Breast epithelium (tissue), 4 donors: ENCODE measurements around the gene RALGPS1. TPM values are rescaled to one million over a fixed set of nuclear protein-coding genes. Genes with fewer than 3 reads are reported as not detected.

Experiments used
- DNase-seq, 2 donors: peaks; one replicate each; pipeline ENCODE4 v3.0.0-alpha.2; 2019; ENCODE audit warnings: low spot score in 2 of 2
- H3K27ac ChIP-seq, 2 donors: fragments of 200-600 bp; sonication (generic) in 1 of 2; one replicate each; pipeline ENCODE4 v1.5.1; 2016 to 2019; ENCODE audit warnings: mild to moderate bottlenecking in 1 of 2
- H3K27me3 ChIP-seq, 2 donors: fragments of 200-600 bp; sonication (generic) in 1 of 2; one replicate each; pipeline versions ENCODE4 v1.5.1 to v1.6.0; 2017 to 2019; ENCODE audit warnings: control low read depth in 1 of 2, mild to moderate bottlenecking in 1 of 2
- H3K36me3 ChIP-seq: fragments of 200-600 bp; one replicate; pipeline ENCODE4 v1.5.1; 2019
- H3K4me1 ChIP-seq, 2 donors: fragments of 200-600 bp; sonication (generic); one replicate each; pipeline ENCODE4 v1.5.1; 2016 to 2019; ENCODE audit warnings: control low read depth in 1 of 2
- H3K4me3 ChIP-seq, 3 donors: fragments of 200-600 bp; sonication (generic); 1 replicate in 2 of 3; 2 replicates in 1 of 3; pipeline ENCODE4 v1.5.1; 2016 to 2019; ENCODE audit warnings: mild to moderate bottlenecking in 3 of 3, moderate library complexity in 2 of 3
- H3K9me3 ChIP-seq, 2 donors: fragments of 200-600 bp; sonication (generic) in 1 of 2; one replicate each; pipeline ENCODE4 v1.5.1; 2016 to 2019; ENCODE audit warnings: control low read depth in 1 of 2
- CTCF ChIP-seq, 3 donors: fragments of 450-650 bp; IDR thresholded peaks; one replicate each; pipeline ENCODE4 v1.5.1; 2016 to 2017; ENCODE audit warnings: antibody characterized with exemption in 3 of 3, mild to moderate bottlenecking in 3 of 3, moderate library complexity in 3 of 3
- POLR2A ChIP-seq: fragments of 450-650 bp; IDR thresholded peaks from one replicate; pipeline ENCODE4 v1.6.1; 2016; ENCODE audit warnings: antibody characterized with exemption, mild to moderate bottlenecking, moderate library complexity
- POLR2AphosphoS5 ChIP-seq, 3 donors: sonication (generic); formaldehyde crosslinking; IDR thresholded peaks; one replicate each; pipeline ENCODE4 v1.6.1; 2017; ENCODE audit warnings: antibody characterized with exemption in 3 of 3
- intact Hi-C: fragments of 100-400 bp; cut with DNase I; formaldehyde crosslinking; loops from one replicate; pipeline ENCODE4 v1.15.1; 2023; ENCODE audit warnings: low total_unique reads
- total RNA-seq, 3 donors: library from RNA; depleted of rRNA; stranded (reverse); fragments of >200 nt; gene quantifications; one replicate each; pipeline ENCODE4 v1.1.0, GENCODE V29; 2016

RALGPS1 gene
- total RNA-seq, 3 donors from 2014 or later: 5.8 to 30.7 (median 15.1) TPM

DNA sequence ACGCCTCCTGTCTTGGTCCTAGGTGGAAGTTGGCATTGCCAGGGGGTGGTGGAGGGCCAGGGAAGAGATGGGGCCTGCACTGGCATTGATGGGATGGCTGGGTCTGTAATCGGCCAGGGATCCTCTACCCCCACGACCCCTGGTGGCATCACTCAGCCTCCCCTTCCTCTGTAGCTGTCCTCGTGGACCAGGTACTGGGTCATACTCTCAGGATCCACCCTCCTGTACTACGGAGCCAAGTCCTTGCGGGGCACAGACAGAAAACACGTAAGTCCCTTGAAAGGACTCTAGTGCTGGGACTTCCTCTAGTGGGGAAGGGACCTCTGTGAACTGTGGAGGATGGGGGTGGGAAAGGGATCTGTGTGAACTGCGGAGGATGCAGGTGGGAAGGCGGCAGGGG is 297.9 kb downstream of the RALGPS1 start:
- Histone ChIP-seq H3K4me3 (no peak overlapping the region), H3K27me3 (no peaks in the 10 kb centered on the region), H3K36me3 (no peaks in the 10 kb centered on the region), H3K9me3 (no peaks in the 10 kb centered on the region), H3K27ac (no peak overlapping the region), H3K4me1 (no peaks in the 10 kb centered on the region)
- TF ChIP-seq CTCF (IDR thresholded peaks at IDR 0.05): no peak
- TF ChIP-seq POLR2A: no peak
- TF ChIP-seq POLR2AphosphoS5 (IDR thresholded peaks at IDR 0.05): no peak
- peak in 1 of 2 donors; percentile 46 for DNase-seq
- intact Hi-C loops: loop anchor here (10.0 kb wide), 1 partner anchor 772 kb away; the partner anchor contains the start of gene EEIG1

GRCh38 chr9:127213859-127214258 is 299.3 kb downstream of the RALGPS1 start:
- Histone ChIP-seq H3K4me1 (no peaks in the 10 kb centered on the region), H3K4me3 (no peak overlapping the region), H3K27ac (peak overlapping the region in 1 of 2 donors; percentile 3), H3K27me3 (no peaks in the 10 kb centered on the region), H3K9me3 (no peaks in the 10 kb centered on the region), H3K36me3 (no peaks in the 10 kb centered on the region)
- intact Hi-C loops: loop anchor here (10.0 kb wide), 1 partner anchor 771 kb away; the partner anchor contains the start of gene EEIG1
- TF ChIP-seq CTCF (IDR thresholded peaks at IDR 0.05) (no peak), POLR2A (no peak), POLR2AphosphoS5 (IDR thresholded peaks at IDR 0.05) (no peak)
- DNase-seq: peak in 1 of 2 donors; percentile 10

DNA sequence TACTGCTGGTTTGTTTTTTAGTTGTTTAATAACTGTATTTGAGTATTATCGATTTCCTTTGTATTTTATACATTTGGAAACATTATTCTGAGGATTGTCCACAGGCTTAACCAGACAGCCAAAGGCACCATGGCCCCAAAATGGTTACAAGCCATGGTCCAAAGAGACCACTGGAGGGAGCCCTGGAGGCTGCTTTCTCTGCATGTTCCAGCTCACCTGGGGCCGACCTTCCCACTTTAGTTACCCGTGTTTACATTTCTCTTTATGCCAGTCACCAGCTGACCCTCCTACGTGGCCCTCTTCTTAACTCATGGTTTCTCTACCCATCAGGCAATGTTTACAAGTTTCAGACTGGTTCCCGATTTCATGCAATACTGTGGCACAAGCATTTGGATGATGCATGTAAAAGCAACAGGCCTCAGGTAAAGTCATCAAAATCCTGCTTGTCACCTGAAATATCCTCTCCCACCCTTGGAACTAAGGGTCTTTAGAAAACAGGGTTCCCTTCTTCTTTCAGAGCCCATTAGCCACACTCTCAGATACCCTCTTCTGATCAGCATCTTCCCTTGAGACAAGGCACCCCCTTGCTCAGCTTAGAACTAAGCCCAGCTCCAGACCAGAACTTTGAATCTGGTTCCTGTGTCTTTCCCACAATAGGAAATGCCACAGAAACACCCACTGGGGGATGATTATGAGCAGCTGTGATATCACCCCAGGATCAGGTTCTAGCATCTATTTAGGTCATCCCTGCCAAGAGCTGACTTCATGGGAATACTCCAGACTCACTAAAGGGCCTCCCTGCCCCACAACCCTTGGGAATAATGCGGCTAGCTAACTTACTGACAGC is 300.1 kb downstream of the RALGPS1 start:
- intact Hi-C loops: loop anchor here (10.0 kb wide), 1 partner anchor 770 kb away; the partner anchor contains the start of gene EEIG1
- TF ChIP-seq POLR2A: no peak
- TF ChIP-seq POLR2AphosphoS5 (IDR thresholded peaks at IDR 0.05): no peak
- TF ChIP-seq CTCF (IDR thresholded peaks at IDR 0.05): peak; percentile 55 to 72 (median 68)

DNA sequence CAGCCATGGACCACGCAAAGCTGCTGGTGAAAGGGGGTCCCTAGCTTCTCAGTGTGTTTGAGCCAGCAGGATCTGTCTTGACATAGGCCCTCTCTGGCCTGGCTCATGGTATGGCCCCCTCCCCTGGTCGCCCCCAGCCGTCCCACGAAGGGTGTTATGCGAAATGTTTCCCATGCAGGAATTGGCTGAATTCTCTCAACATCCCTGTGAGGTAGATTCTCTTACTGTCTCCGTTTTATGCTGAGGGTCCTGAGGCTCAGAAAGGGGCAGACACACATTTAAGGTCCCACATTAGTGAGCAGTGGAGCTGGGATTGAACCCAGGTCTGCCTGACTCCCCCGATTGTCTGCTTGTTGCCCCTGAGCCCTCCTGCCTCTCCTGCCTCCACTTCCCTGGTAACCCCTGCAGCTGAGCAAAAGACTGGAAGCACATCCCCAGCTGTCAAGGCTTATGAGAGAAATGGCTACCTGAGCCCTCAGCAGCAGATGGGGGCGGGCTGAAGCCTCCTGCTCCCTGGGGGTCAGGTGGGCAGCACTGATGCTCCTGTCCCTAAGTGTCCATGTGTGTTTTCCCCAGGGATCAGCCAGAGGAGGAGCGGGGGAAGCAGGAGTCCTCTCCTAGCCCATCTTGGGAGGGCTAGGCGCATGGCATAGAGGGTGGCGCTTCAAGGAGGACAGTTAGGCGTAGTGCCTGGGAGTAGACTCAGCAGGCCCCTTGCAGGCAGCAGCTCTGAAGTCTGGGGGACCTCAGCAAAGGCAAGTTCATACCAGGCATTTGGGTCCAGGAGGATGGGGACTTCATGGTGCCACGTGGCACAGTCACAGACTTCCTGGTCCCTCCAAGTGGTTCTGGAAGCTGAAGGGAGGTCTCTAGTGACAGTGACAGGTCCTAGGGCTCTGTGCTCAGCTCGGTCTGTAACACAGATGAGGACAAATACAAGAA is 301.0 kb downstream of the RALGPS1 start:
- Histone ChIP-seq H3K27me3 (no peaks in the 10 kb centered on the region), H3K4me1 (no peaks in the 10 kb centered on the region), H3K4me3 (no peak overlapping the region), H3K27ac (no peak overlapping the region), H3K9me3 (no peaks in the 10 kb centered on the region), H3K36me3 (no peaks in the 10 kb centered on the region)
- peak in 1 of 2 donors; percentile 19 for DNase-seq
- TF ChIP-seq POLR2AphosphoS5 (IDR thresholded peaks at IDR 0.05) (no peak), POLR2A (no peak), CTCF (IDR thresholded peaks at IDR 0.05) (no peak)
- intact Hi-C loops: loop anchor here (10.0 kb wide), 1 partner anchor 769 kb away; the partner anchor contains the start of gene EEIG1

More for the DNA sequence above, 300.1 kb downstream of the RALGPS1 start:
- Histone ChIP-seq H3K9me3 (no peaks in the 10 kb centered on the region), H3K27ac (no peak overlapping the region), H3K36me3 (no peaks in the 10 kb centered on the region), H3K27me3 (no peaks in the 10 kb centered on the region), H3K4me1 (no peaks in the 10 kb centered on the region), H3K4me3 (no peak overlapping the region)
- DNase-seq: peak; percentile 45 to 67
